ENCODE data around the gene FAM107A. TPM values are rescaled to one million over a fixed set of nuclear protein-coding genes. Genes with fewer than 3 reads are reported as not detected.

Gene FAM107A
- total and polyA plus RNA-seq, 4 experiments from 2014 or later = not detected

DNA sequence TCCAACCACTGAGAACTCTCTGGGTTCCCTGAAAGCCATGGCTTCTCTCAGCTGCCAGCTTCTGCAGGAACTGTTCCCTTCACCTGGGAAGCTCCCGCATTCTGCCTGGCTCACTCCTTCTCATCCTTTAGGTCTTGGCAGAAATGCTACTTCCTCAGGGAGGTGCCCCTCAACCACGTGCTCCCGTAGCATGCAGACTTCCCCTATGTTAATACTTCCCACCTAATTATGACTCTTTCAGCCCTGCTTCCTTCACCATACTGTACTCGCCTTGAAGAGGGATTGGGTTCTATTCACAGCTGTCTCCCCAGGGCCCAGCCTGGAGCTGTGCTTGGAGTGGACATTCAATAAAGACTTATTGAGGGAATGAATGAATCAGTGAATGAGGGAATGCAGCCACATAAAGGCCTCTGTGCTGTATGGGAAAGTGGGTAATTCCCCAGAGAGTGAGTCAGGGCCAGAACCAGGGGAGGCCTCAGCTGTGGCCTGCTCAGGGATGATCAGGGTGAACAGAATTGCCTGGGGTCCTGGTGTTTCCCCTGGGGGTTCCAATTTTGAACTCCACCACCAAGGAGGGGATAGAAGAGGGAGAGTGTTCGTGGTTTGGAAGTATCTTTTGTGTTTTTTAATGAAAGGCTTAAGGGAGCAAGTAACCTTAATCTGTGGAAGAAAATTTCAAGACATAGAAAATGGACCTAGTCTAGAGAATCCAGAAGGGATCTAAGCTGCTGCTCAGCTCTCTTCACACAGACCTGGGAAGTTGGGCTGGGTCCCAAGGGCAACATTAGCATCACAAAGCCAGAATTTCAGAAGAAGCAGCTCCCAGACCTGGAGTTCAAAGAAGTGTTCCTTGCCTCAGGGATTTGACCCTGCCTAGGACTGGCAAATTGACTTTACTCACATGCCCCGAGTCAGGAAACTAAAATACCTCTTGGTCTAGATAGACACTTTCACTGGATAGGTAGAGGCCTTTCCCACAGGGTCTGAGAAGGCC, 14.6 kb upstream of the FAM107A start:
- H3K36me3 ChIP-seq (ENCODE audit: insufficient read depth, low read length) = no peaks in the 10 kb centered on the region
- peaks cover 0 to 3% of the 10 kb centered on the region in 2 donors for H3K36me3 Mint-ChIP-seq
- no peak overlapping the region for H3K4me3 ChIP-seq (ENCODE audit: low read length in 2 of 2)
- H3K27ac Mint-ChIP-seq = no peak overlapping the region
- no peaks in the 10 kb centered on the region for H3K4me1 ChIP-seq (ENCODE audit: insufficient read depth, low read length)
- no peaks in the 10 kb centered on the region for H3K4me1 Mint-ChIP-seq
- no peak for DNase-seq
- CTCF ChIA-PET (ENCODE audit: partially characterized antibody) = no interaction called here
- H3K4me3 Mint-ChIP-seq = no peak overlapping the region
- intact Hi-C loops (cut with micrococcal nuclease) = no loop called here
- no peak overlapping the region for H3K27ac ChIP-seq (ENCODE audit: low read depth, low read length)
- POLR2A ChIA-PET (ENCODE audit: partially characterized antibody) = no interaction called here
- no peaks in the 10 kb centered on the region for H3K9me3 ChIP-seq (ENCODE audit: control insufficient read depth in 1 of 2, low read length in 2 of 2)
- H3K27me3 ChIP-seq (ENCODE audit: insufficient read depth, low read length) = peaks cover 9% of the 10 kb centered on the region
- peaks cover 8 to 22% of the 10 kb centered on the region in 2 donors for H3K27me3 Mint-ChIP-seq
- peaks cover 0 to 4% (median 0%) of the 10 kb centered on the region in 8 donors for H3K9me3 Mint-ChIP-seq

DNA sequence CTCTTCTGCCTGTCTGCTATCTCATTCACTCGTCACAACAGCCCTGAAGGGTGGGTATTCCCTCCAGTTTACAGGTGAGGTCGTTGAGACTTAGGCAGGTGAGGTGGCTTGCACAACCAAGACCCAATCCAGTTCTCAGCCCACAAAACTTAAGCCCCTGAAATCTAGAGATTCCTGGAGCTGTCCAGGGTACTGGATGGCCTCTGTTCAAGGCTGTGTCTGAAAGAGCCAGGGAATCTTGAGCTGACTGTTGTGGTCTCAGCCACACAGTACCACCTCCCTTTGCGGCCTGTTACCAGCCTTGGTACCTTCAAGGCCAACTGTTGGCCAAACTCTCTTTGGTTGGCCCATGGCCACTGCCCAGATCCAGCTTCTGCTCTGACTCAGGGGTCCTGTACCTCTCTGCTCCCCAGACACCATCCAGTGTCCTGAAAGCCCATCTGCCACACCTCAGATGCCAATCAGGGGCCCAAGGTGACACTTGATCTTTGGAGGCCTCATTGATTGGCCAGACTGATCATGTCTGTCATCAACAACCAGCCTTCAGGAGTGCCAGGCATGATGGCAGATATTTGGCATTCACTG, 10.9 kb upstream of the FAM107A start:
- intact Hi-C loops (cut with micrococcal nuclease) = no loop called here
- peaks cover 22% of the 10 kb centered on the region for H3K27me3 ChIP-seq (ENCODE audit: insufficient read depth, low read length)
- Mint-ChIP-seq H3K27me3 (peaks cover 25 to 33% of the 10 kb centered on the region in 2 donors), H3K9me3 (peaks cover 0 to 5% (median 2%) of the 10 kb centered on the region in 8 donors), H3K36me3 (peaks cover 2 to 7% of the 10 kb centered on the region in 2 donors), H3K4me3 (peak overlapping the region in 2 of 8 donors; percentile 7 to 58), H3K4me1 (peaks cover 9 to 23% (median 17%) of the 10 kb centered on the region in 4 donors), H3K27ac (no peak overlapping the region)
- H3K9me3 ChIP-seq (ENCODE audit: control insufficient read depth in 1 of 2, low read length in 2 of 2) = no peaks in the 10 kb centered on the region
- H3K4me1 ChIP-seq (ENCODE audit: insufficient read depth, low read length) = peaks cover 10% of the 10 kb centered on the region
- no peak overlapping the region for H3K4me3 ChIP-seq (ENCODE audit: low read length in 2 of 2)
- no peak for DNase-seq
- ChIA-PET POLR2A (ENCODE audit: partially characterized antibody) (no interaction called here), CTCF (ENCODE audit: partially characterized antibody) (no interaction called here)
- H3K36me3 ChIP-seq (ENCODE audit: insufficient read depth, low read length) = no peaks in the 10 kb centered on the region
- no peak overlapping the region for H3K27ac ChIP-seq (ENCODE audit: low read depth, low read length)

DNA sequence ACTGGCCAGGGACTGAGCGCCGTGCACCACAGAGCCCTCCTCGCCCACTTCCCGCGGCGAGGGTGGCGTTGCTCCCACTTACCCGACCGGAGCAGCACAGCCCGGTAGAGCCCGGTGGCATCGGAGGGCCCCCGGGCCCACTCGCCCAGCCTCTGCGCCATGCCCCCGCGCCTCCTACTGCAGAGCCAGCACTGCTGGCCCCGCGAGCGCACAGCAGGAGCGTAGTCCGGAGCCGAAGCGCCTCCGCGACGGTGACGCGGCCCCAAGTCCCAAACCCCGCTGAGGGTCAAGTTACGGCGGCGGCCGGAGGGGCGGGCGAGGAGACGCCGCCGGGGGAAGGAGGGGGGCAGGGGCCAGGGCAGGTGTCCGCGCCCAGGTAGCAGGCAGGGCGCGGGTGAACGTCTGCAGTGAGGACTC, 9.6 kb upstream of the FAM107A start:
- H3K9me3 Mint-ChIP-seq = peaks cover 0 to 5% (median 2%) of the 10 kb centered on the region in 8 donors
- peaks cover 10% of the 10 kb centered on the region for H3K4me1 ChIP-seq (ENCODE audit: insufficient read depth, low read length)
- ChIA-PET CTCF (ENCODE audit: partially characterized antibody) (no interaction called here), POLR2A (ENCODE audit: partially characterized antibody) (no interaction called here)
- H3K27me3 Mint-ChIP-seq = peaks cover 25 to 35% of the 10 kb centered on the region in 2 donors
- intact Hi-C loops (cut with micrococcal nuclease) = no loop called here
- DNase-seq = no peak
- peaks cover 2 to 7% of the 10 kb centered on the region in 2 donors for H3K36me3 Mint-ChIP-seq
- H3K27ac ChIP-seq (ENCODE audit: low read depth, low read length) = no peak overlapping the region
- no peaks in the 10 kb centered on the region for H3K36me3 ChIP-seq (ENCODE audit: insufficient read depth, low read length)
- no peak overlapping the region for H3K4me3 ChIP-seq (ENCODE audit: low read length in 2 of 2)
- peak overlapping the region in 1 of 8 donors; percentile 20 for H3K4me3 Mint-ChIP-seq
- peaks cover 9 to 23% (median 17%) of the 10 kb centered on the region in 4 donors for H3K4me1 Mint-ChIP-seq
- no peak overlapping the region for H3K27ac Mint-ChIP-seq
- peaks cover 22% of the 10 kb centered on the region for H3K27me3 ChIP-seq (ENCODE audit: insufficient read depth, low read length)
- H3K9me3 ChIP-seq (ENCODE audit: control insufficient read depth in 1 of 2, low read length in 2 of 2) = no peaks in the 10 kb centered on the region

DNA sequence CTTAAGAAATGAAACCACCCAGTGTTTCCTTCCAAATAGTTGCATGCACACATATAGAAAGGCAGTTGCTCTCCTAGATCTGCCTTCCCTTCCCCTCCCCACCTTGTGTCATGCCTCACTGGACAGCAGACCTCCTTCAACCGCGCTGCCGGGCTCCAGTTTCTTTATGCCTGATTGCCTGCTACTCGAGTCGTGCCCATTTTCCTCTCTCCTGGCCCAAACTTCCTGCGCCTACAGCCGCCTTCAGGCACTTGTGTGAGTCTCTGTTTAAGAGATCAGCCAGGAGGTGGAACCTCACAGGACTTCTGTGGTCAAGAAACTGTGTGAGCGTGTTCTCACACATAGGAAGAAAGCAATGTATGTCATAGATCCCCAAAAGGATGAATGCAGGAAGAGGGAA, 8.8 kb upstream of the FAM107A start:
- Mint-ChIP-seq H3K9me3 (peaks cover 0 to 5% (median 2%) of the 10 kb centered on the region in 8 donors), H3K4me1 (peaks cover 9 to 23% (median 17%) of the 10 kb centered on the region in 4 donors), H3K4me3 (peak overlapping the region; percentile 87 to 96 (median 94)), H3K36me3 (peaks cover 2 to 7% of the 10 kb centered on the region in 2 donors), H3K27me3 (peaks cover 25 to 36% of the 10 kb centered on the region in 2 donors), H3K27ac (peak overlapping the region in 1 of 7 donors; percentile 47)
- POLR2A ChIA-PET (ENCODE audit: partially characterized antibody) = no interaction called here
- Histone ChIP-seq H3K27ac (ENCODE audit: low read depth, low read length) (no peak overlapping the region), H3K4me1 (ENCODE audit: insufficient read depth, low read length) (peaks cover 10% of the 10 kb centered on the region), H3K36me3 (ENCODE audit: insufficient read depth, low read length) (no peaks in the 10 kb centered on the region), H3K27me3 (ENCODE audit: insufficient read depth, low read length) (peaks cover 22% of the 10 kb centered on the region), H3K9me3 (ENCODE audit: control insufficient read depth in 1 of 2, low read length in 2 of 2) (no peaks in the 10 kb centered on the region), H3K4me3 (ENCODE audit: low read length in 2 of 2) (no peak overlapping the region)
- CTCF ChIA-PET (ENCODE audit: partially characterized antibody) = interaction anchor here (1.1 to 2.9 kb wide), 7 partner anchors 10 to 51 kb away, joined by 3 to 26 read pairs (median 5); no protein-coding TSS in a partner anchor
- DNase-seq = no peak
- intact Hi-C loops (cut with micrococcal nuclease) = no loop called here

DNA sequence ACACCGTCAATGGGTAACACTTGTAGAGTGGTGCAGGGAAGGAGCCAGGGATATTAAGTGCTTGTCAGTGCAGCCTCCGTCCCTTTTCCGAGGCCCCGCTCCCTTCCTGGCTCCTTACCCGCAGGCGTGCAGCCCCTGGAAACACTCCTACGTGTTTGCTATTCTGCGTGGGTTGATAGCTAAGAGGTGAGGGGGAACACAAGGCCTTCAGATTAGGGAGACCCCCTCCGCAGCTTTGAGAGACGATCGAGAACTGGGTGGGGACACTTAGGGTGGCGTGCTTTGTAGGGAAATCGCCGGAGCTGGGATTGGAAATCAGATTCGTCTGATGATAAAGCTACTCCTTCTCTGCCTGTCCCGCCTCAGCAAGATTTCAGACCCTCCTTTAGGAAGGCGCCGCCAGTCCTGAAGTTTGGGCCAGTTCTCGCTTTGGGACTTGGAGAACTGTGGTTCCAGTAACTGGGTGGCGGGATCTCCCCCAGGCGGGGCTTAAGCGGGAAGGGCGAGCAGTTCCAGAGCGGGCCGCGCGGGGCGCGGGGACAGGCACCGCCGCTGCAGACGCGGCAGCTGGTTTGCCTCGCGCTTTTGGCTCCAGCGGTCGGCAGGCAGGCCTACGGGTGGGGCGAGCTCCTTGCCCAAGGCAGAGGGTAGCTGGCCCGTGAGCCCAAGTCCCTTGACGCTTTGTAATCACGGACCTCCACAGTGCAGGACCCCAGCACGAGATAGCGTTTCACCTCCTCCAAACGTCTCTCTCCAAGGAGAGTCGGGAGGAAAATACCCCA, 8.0 kb upstream of the FAM107A start:
- Histone ChIP-seq H3K9me3 (ENCODE audit: control insufficient read depth in 1 of 2, low read length in 2 of 2) (no peaks in the 10 kb centered on the region), H3K4me3 (ENCODE audit: low read length in 2 of 2) (peak overlapping the region; percentile 65 to 86), H3K4me1 (ENCODE audit: insufficient read depth, low read length) (peaks cover 10% of the 10 kb centered on the region), H3K27me3 (ENCODE audit: insufficient read depth, low read length) (peaks cover 22% of the 10 kb centered on the region), H3K27ac (ENCODE audit: low read depth, low read length) (no peak overlapping the region), H3K36me3 (ENCODE audit: insufficient read depth, low read length) (no peaks in the 10 kb centered on the region)
- intact Hi-C loops (cut with micrococcal nuclease) = no loop called here
- H3K27me3 Mint-ChIP-seq = peaks cover 25 to 36% of the 10 kb centered on the region in 2 donors
- peaks cover 2 to 7% of the 10 kb centered on the region in 2 donors for H3K36me3 Mint-ChIP-seq
- peak in 4 of 5 donors; percentile 14 to 33 (median 20) for DNase-seq
- peak overlapping the region; percentile 87 to 96 (median 94) for H3K4me3 Mint-ChIP-seq
- H3K9me3 Mint-ChIP-seq = peaks cover 0 to 5% (median 2%) of the 10 kb centered on the region in 8 donors
- peaks cover 9 to 23% (median 17%) of the 10 kb centered on the region in 4 donors for H3K4me1 Mint-ChIP-seq
- peak overlapping the region in 4 of 7 donors; percentile 25 to 69 (median 50) for H3K27ac Mint-ChIP-seq
- POLR2A ChIA-PET (ENCODE audit: partially characterized antibody) = no interaction called here
- CTCF ChIA-PET (ENCODE audit: partially characterized antibody) = interaction anchor here (1.1 to 2.9 kb wide), 8 partner anchors 9 to 50 kb away, joined by 3 to 26 read pairs (median 5); no protein-coding TSS in a partner anchor

DNA sequence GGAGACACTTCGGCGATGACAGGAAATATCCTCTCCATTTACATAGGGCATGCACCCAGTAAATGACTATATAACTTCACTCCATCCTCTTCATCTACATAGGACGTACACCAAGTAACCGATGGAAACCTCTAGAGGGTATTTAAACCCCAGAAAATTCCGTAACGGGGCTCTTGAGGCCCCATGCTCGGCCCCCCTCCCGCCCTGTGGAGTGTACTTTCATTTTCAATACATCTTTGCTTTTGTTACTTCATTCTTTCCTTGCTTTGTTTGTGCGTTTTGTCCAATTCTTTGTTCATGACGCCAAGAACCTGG, 7.5 kb upstream of the FAM107A start:
- H3K4me3 Mint-ChIP-seq = peak overlapping the region; percentile 87 to 96 (median 94)
- intact Hi-C loops (cut with micrococcal nuclease) = no loop called here
- H3K27ac Mint-ChIP-seq = peak overlapping the region in 4 of 7 donors; percentile 19 to 52 (median 36)

More for the DNA sequence above, 7.5 kb upstream of the FAM107A start:
- Histone ChIP-seq H3K27ac (ENCODE audit: low read depth, low read length) (no peak overlapping the region), H3K27me3 (ENCODE audit: insufficient read depth, low read length) (peaks cover 22% of the 10 kb centered on the region), H3K9me3 (ENCODE audit: control insufficient read depth in 1 of 2, low read length in 2 of 2) (no peaks in the 10 kb centered on the region), H3K36me3 (ENCODE audit: insufficient read depth, low read length) (no peaks in the 10 kb centered on the region), H3K4me1 (ENCODE audit: insufficient read depth, low read length) (peaks cover 10% of the 10 kb centered on the region), H3K4me3 (ENCODE audit: low read length in 2 of 2) (peak overlapping the region; percentile 65 to 86)
- ChIA-PET CTCF (ENCODE audit: partially characterized antibody) (interaction anchor here (1.2 to 2.9 kb wide), 7 partner anchors 9 to 49 kb away, joined by 3 to 26 read pairs (median 5); no protein-coding TSS in a partner anchor), POLR2A (ENCODE audit: partially characterized antibody) (no interaction called here)
- Mint-ChIP-seq H3K9me3 (peaks cover 0 to 5% (median 2%) of the 10 kb centered on the region in 8 donors), H3K36me3 (peaks cover 2 to 7% of the 10 kb centered on the region in 2 donors), H3K4me1 (peaks cover 9 to 23% (median 17%) of the 10 kb centered on the region in 4 donors), H3K27me3 (peaks cover 23 to 30% of the 10 kb centered on the region in 2 donors)
- DNase-seq = no peak

Data from CD4-positive, alpha-beta memory T cell (primary cell).